HepG2 (cell line): ENCODE measurements around the gene MED12L. TPM values are rescaled to one million over a fixed set of nuclear protein-coding genes. Genes with fewer than 3 reads are reported as not detected.

Experiments used
- ATAC-seq: fragments of 200-7000 bp; cut with Tn5 transposase; 3 replicates; pipeline ENCODE4 v1.9.1; 2020; ENCODE audit warnings: mild to moderate bottlenecking, moderate library complexity
- BruUV-seq: library from RNA; stranded (reverse); fragments of 400-500 nt; replicated peaks from 2 replicates; lab custom pipeline; 2021; lab: Mats Ljungman, UMichigan
- CTCF ChIA-PET: fragments of 300-600 bp; formaldehyde crosslinking; extraction: SDS; loops from one replicate; lab custom pipeline; 2021; ENCODE audit warnings: low total read pairs, inconsistent platforms, low intra/inter-chr PET ratio; lab: Yijun Ruan, JAX
- POLR2A ChIA-PET: fragments of 350-600 bp; sonication (Branson Sonifier 250); formaldehyde crosslinking; loops from one replicate; lab custom pipeline; 2020; ENCODE audit warnings: antibody characterized with exemption, inconsistent platforms; lab: Yijun Ruan, JAX
- DNase-seq: peaks from one replicate; pipeline ENCODE4 v3.0.0-alpha.2; 2015; ENCODE audit warnings: low spot score
- FAIRE-seq: peaks from 3 replicates; lab custom pipeline; 2011; peaks lifted over from hg19 to GRCh38; lab: Jason Lieb, UNC
- H2AFZ ChIP-seq: one replicate; pipeline ENCODE4 v1.6.1; 2011; ENCODE audit warnings: low read length, inconsistent platforms
- H3K27ac ChIP-seq: fragments of 300-600 bp; 3 replicates; pipeline ENCODE4 v1.8.0; 2011; ENCODE audit warnings: mixed run types, mild to moderate bottlenecking, mixed read lengths, low read length, inconsistent platforms; ENCODE audit not compliant: insufficient read depth; ENCODE audit errors: extremely low read length
- H3K27me3 ChIP-seq, 2 experiments: fragments of 200-600 bp in 1 of 2; 2 replicates in 1 of 2; 3 replicates in 1 of 2; pipeline versions ENCODE4 v1.6.0 to v1.8.0; 2011; ENCODE audit warnings: low read length in 2 of 2, mild to moderate bottlenecking in 2 of 2, moderate library complexity in 2 of 2, inconsistent platforms in 1 of 2; ENCODE audit not compliant: insufficient read depth in 2 of 2, control insufficient read depth in 1 of 2
- H3K36me3 ChIP-seq, 2 experiments: fragments of 200-600 bp in 1 of 2; replicated peaks in 1 of 2; 2 replicates in 1 of 2; 3 replicates in 1 of 2; pipeline versions ENCODE4 v1.5.1 to v1.8.0; 2011; ENCODE audit warnings: low read length in 2 of 2, inconsistent platforms in 1 of 2; ENCODE audit not compliant: insufficient read depth in 2 of 2, control insufficient read depth in 1 of 2
- H3K4me1 ChIP-seq: 2 replicates; pipeline ENCODE4 v1.5.1; 2012; ENCODE audit warnings: low read length, inconsistent platforms; ENCODE audit not compliant: insufficient read depth
- H3K4me2 ChIP-seq: 2 replicates; pipeline ENCODE4 v1.6.0; 2011; ENCODE audit warnings: low read depth, low read length, inconsistent platforms
- H3K4me3 ChIP-seq, 3 experiments: fragments of 200-600 bp in 1 of 3; sonication (generic), shearing (Covaris generic) in 1 of 3; replicated peaks in 1 of 3; 2 replicates each; pipeline ENCODE4 v1.5.1; 2011 to 2016; ENCODE audit warnings: low read length in 3 of 3, inconsistent platforms in 2 of 3, low read depth in 2 of 3, mild to moderate bottlenecking in 2 of 3, control low read depth in 1 of 3, mixed read lengths in 1 of 3; ENCODE audit not compliant: insufficient read depth in 1 of 3
- H3K79me2 ChIP-seq: one replicate; pipeline ENCODE4 v1.6.1; 2011; ENCODE audit warnings: low read length, inconsistent platforms; ENCODE audit not compliant: insufficient read depth
- H3K9ac ChIP-seq: 2 replicates; pipeline ENCODE4 v1.6.0; 2011; ENCODE audit warnings: mild to moderate bottlenecking, low read depth, low read length, inconsistent platforms; ENCODE audit not compliant: insufficient read depth
- H3K9me3 ChIP-seq: 2 replicates; pipeline ENCODE4 v1.5.1; 2012; ENCODE audit warnings: mild to moderate bottlenecking, low read length
- H4K20me1 ChIP-seq: 2 replicates; pipeline ENCODE4 v1.6.0; 2011; ENCODE audit warnings: inconsistent platforms, mild to moderate bottlenecking, low read length, moderate library complexity; ENCODE audit not compliant: insufficient read depth
- CHD2 ChIP-seq: IDR thresholded peaks from 2 replicates; pipeline ENCODE4 v1.6.1; 2011; ENCODE audit warnings: low read depth, low read length, improper control_type of control experiment
- HNRNPK ChIP-seq: fragments of 200-400 bp; formaldehyde crosslinking; IDR thresholded peaks from 2 replicates; pipeline ENCODE4 v1.6.1; 2018; ENCODE audit warnings: low read length, low read depth, moderate library complexity, mild to moderate bottlenecking; ENCODE audit not compliant: poor library complexity, severe bottlenecking
- MIER3 ChIP-seq: IDR thresholded peaks from 2 replicates; pipeline ENCODE4 v1.6.1; 2016; ENCODE audit warnings: missing compliant biosample characterization, borderline replicate concordance
- TMF1 ChIP-seq: sonication (generic); formaldehyde crosslinking; IDR thresholded peaks from 2 replicates; pipeline ENCODE4 v1.8.1; 2022; ENCODE audit warnings: low read depth, missing genetic modification reagents
- ZNF496 ChIP-seq: sonication (generic); formaldehyde crosslinking; IDR thresholded peaks from 2 replicates; pipeline ENCODE4 v1.8.1; 2023; ENCODE audit warnings: mild to moderate bottlenecking, moderate library complexity, missing genetic modification reagents; ENCODE audit not compliant: insufficient replicate concordance
- WGBS: methylation state at CpG from one replicate; pipeline ENCODE4 v1.1.6; 2017; ENCODE audit warnings: low lambda C conversion rate; 5-methylcytosine and 5-hydroxymethylcytosine counted together
- in situ Hi-C: cut with HindIII; loops from 2 replicates; pipeline ENCODE4 v1.10.0; 2017; ENCODE audit warnings: low pct_unique_long_range_greater_than_20kb; ENCODE audit not compliant: extremely low pct_ligation_motif_present
- intact Hi-C: fragments of 100-400 bp; cut with micrococcal nuclease; formaldehyde crosslinking; loops from one replicate; pipeline ENCODE4 v1.10.0; 2022; ENCODE audit not compliant: unreplicated experiment
- polyA plus RNA-seq, 8 experiments: library from polyadenylated mRNA; depleted of rRNA in 3 of 8; stranded (reverse) in 7 of 8; unstranded in 1 of 8; fragments of >200 nt; fragmentation: Illumina TruSeq in 4 of 8; extraction: Trizol in 4 of 8; gene quantifications; 2 replicates each; pipeline versions ENCODE4 v1.2.1 to v1.2.3, GENCODE V29; 2011 to 2016; ENCODE audit warnings: low read depth in 4 of 8, missing spikeins in 1 of 8, mixed read lengths in 1 of 8; ENCODE audit not compliant: insufficient read depth in 1 of 8
- total RNA-seq, 5 experiments: library from RNA; depleted of rRNA; stranded (reverse); fragments of >200 nt; fragmentation: Illumina TruSeq; extraction: Trizol; gene quantifications; 2 replicates each; pipeline ENCODE4 v1.2.3, GENCODE V29; 2016; ENCODE audit warnings: low read depth in 1 of 5
- TF ChIP-seq, protein P1 (sequence below): sonication (generic); formaldehyde crosslinking; IDR thresholded peaks from 2 replicates; pipeline ENCODE4 v1.4.0; 2020; ENCODE audit warnings: low read depth, mild to moderate bottlenecking, missing genetic modification reagents
- TF ChIP-seq, protein P2 (sequence below): sonication (generic); formaldehyde crosslinking; IDR thresholded peaks from 2 replicates; pipeline ENCODE4 v1.5.0; 2020; ENCODE audit warnings: mild to moderate bottlenecking, missing genetic modification reagents, borderline replicate concordance

MED12L gene
- total and polyA plus RNA-seq, 2 of the 13 experiments (the other 11 are each of a cell fraction or from before 2014, with no cell fraction given) = 0.07 to 0.64 TPM

GRCh38 chr3:151106311-151106710 lies 20.8 kb downstream of the MED12L start:
- BruUV-seq = no TSS peak
- Histone ChIP-seq H3K79me2 (no peaks in the 10 kb centered on the region), H3K4me3 (no peak overlapping the region), H3K4me1 (peaks cover 11% of the 10 kb centered on the region; the same call in 1 of the 2 replicates), H2AFZ (no peak overlapping the region), H3K27ac (no peak overlapping the region), H3K36me3 (no peaks in the 10 kb centered on the region), H3K4me2 (no peak overlapping the region), H4K20me1 (no peaks in the 10 kb centered on the region), H3K27me3 (no peaks in the 10 kb centered on the region; a peak in 2 of 5 replicates), H3K9ac (no peak overlapping the region), H3K9me3 (no peaks in the 10 kb centered on the region)
- ChIA-PET POLR2A (no interaction called here), CTCF (no interaction called here)
- TF ChIP-seq, protein P1, sequence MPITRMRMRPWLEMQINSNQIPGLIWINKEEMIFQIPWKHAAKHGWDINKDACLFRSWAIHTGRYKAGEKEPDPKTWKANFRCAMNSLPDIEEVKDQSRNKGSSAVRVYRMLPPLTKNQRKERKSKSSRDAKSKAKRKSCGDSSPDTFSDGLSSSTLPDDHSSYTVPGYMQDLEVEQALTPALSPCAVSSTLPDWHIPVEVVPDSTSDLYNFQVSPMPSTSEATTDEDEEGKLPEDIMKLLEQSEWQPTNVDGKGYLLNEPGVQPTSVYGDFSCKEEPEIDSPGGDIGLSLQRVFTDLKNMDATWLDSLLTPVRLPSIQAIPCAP = no peak
- TF ChIP-seq TMF1 (CRISPR knock-in tag) (no peak), HNRNPK (peak; percentile 29), MIER3 (CRISPR knock-in tag) (no peak)
- DNase-seq (no peak), ATAC-seq (no peak), FAIRE-seq (no peak)
- in situ Hi-C loops (no loop called here), intact Hi-C loops (no loop called here)
- WGBS = 60% methylated on average over 2 of the region's 2 CpGs

DNA sequence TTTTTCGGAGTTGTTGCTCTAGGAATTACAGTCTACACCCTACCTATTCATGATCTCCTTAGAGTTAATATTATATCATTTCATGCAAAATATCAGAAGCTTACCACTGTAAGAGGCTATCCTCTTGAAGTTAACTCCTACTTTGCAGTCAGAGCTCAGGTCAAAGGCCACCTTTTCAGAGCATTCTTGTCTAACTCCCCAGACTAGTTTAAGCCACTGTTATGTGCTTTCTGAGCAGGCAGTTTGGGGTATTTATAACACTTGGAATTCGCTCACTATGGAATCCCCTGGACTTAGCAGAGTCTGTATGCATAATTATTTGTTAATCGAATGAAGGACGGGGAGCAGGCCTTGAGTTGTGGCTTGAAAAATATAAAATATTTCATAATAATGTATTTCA lies 21.7 kb downstream of the MED12L start:
- intact Hi-C loops (no loop called here), in situ Hi-C loops (no loop called here)
- H4K20me1 ChIP-seq = no peaks in the 10 kb centered on the region
- no peak overlapping the region for H3K4me3 ChIP-seq
- no peak overlapping the region for H2AFZ ChIP-seq
- no peak overlapping the region for H3K27ac ChIP-seq
- no peak overlapping the region for H3K9ac ChIP-seq
- BruUV-seq = no TSS peak
- DNase-seq (no peak), ATAC-seq (no peak), FAIRE-seq (no peak)
- 44% methylated on average over 4 of the region's 4 CpGs for WGBS
- H3K79me2 ChIP-seq = no peaks in the 10 kb centered on the region
- no peaks in the 10 kb centered on the region for H3K36me3 ChIP-seq
- no peak overlapping the region for H3K4me2 ChIP-seq
- peaks cover 11% of the 10 kb centered on the region; the same call in 1 of the 2 replicates for H3K4me1 ChIP-seq
- ChIA-PET CTCF (no interaction called here), POLR2A (no interaction called here)
- no peaks in the 10 kb centered on the region; a peak in 2 of 5 replicates for H3K27me3 ChIP-seq
- H3K9me3 ChIP-seq = no peaks in the 10 kb centered on the region
- TF ChIP-seq ZNF496 (CRISPR knock-in tag) = no peak
- TF ChIP-seq, protein P2, sequence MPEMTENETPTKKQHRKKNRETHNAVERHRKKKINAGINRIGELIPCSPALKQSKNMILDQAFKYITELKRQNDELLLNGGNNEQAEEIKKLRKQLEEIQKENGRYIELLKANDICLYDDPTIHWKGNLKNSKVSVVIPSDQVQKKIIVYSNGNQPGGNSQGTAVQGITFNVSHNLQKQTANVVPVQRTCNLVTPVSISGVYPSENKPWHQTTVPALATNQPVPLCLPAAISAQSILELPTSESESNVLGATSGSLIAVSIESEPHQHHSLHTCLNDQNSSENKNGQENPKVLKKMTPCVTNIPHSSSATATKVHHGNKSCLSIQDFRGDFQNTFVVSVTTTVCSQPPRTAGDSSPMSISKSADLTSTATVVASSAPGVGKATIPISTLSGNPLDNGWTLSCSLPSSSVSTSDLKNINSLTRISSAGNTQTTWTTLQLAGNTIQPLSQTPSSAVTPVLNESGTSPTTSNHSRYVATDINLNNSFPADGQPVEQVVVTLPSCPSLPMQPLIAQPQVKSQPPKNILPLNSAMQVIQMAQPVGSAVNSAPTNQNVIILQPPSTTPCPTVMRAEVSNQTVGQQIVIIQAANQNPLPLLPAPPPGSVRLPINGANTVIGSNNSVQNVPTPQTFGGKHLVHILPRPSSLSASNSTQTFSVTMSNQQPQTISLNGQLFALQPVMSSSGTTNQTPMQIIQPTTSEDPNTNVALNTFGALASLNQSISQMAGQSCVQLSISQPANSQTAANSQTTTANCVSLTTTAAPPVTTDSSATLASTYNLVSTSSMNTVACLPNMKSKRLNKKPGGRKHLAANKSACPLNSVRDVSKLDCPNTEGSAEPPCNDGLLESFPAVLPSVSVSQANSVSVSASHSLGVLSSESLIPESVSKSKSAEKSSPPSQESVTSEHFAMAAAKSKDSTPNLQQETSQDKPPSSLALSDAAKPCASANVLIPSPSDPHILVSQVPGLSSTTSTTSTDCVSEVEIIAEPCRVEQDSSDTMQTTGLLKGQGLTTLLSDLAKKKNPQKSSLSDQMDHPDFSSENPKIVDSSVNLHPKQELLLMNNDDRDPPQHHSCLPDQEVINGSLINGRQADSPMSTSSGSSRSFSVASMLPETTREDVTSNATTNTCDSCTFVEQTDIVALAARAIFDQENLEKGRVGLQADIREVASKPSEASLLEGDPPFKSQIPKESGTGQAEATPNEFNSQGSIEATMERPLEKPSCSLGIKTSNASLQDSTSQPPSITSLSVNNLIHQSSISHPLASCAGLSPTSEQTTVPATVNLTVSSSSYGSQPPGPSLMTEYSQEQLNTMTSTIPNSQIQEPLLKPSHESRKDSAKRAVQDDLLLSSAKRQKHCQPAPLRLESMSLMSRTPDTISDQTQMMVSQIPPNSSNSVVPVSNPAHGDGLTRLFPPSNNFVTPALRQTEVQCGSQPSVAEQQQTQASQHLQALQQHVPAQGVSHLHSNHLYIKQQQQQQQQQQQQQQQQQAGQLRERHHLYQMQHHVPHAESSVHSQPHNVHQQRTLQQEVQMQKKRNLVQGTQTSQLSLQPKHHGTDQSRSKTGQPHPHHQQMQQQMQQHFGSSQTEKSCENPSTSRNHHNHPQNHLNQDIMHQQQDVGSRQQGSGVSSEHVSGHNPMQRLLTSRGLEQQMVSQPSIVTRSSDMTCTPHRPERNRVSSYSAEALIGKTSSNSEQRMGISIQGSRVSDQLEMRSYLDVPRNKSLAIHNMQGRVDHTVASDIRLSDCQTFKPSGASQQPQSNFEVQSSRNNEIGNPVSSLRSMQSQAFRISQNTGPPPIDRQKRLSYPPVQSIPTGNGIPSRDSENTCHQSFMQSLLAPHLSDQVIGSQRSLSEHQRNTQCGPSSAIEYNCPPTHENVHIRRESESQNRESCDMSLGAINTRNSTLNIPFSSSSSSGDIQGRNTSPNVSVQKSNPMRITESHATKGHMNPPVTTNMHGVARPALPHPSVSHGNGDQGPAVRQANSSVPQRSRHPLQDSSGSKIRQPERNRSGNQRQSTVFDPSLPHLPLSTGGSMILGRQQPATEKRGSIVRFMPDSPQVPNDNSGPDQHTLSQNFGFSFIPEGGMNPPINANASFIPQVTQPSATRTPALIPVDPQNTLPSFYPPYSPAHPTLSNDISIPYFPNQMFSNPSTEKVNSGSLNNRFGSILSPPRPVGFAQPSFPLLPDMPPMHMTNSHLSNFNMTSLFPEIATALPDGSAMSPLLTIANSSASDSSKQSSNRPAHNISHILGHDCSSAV (CRISPR knock-in tag) = no peak
- no peak for TF ChIP-seq CHD2
